ENCODE data around the gene ENAH. TPM values are rescaled to one million over a fixed set of nuclear protein-coding genes. Genes with fewer than 3 reads are reported as not detected.

Gene ENAH
- polyA plus RNA-seq, 1 experiment = 40.9 TPM

GRCh38 chr1:225587310-225587709 lies 65.6 kb downstream of the ENAH start:
- ChIA-PET CTCF (no interaction called here), POLR2A (no interaction called here)
- H3K4me3 ChIP-seq (ENCODE audit: low read depth, low read length) = no peak overlapping the region
- no peak for TF ChIP-seq CTCF (IDR thresholded peaks at IDR 0.05; ENCODE audit: insufficient read depth, low read depth, low read length)
- no peak for DNase-seq (ENCODE audit: low read depth)
- H3K36me3 ChIP-seq (ENCODE audit: control insufficient read depth, insufficient read depth, low read length) = no peaks in the 10 kb centered on the region
- H3K27me3 ChIP-seq (ENCODE audit: control insufficient read depth, insufficient read depth, low read length) = no peaks in the 10 kb centered on the region

GRCh38 chr1:225581186-225581585 lies 71.7 kb downstream of the ENAH start:
- no peak for DNase-seq (ENCODE audit: low read depth)
- ChIA-PET CTCF (interaction anchor here (1.0 to 2.2 kb wide), 3 partner anchors 8 to 26 kb away, joined by 4 to 12 read pairs (median 4); no protein-coding TSS in a partner anchor), POLR2A (no interaction called here)
- TF ChIP-seq CTCF (IDR thresholded peaks at IDR 0.05; ENCODE audit: insufficient read depth, low read depth, low read length) = no peak
- no peak overlapping the region for H3K4me3 ChIP-seq (ENCODE audit: low read depth, low read length)
- no peaks in the 10 kb centered on the region for H3K27me3 ChIP-seq (ENCODE audit: control insufficient read depth, insufficient read depth, low read length)
- H3K36me3 ChIP-seq (ENCODE audit: control insufficient read depth, insufficient read depth, low read length) = no peaks in the 10 kb centered on the region

- ChIA-PET CTCF (interaction anchor here (0.7 to 2.2 kb wide), 4 partner anchors 8 to 191 kb away, joined by 3 to 12 read pairs (median 4); no protein-coding TSS in a partner anchor), POLR2A (no interaction called here)
Measured at GRCh38 chr1:225580238-225581099, 72.5 kb downstream of the ENAH start.

GRCh38 chr1:225578251-225578977 lies 74.5 kb downstream of the ENAH start:
- no peak for TF ChIP-seq CTCF (IDR thresholded peaks at IDR 0.05; ENCODE audit: insufficient read depth, low read depth, low read length)
- POLR2A ChIA-PET = no interaction called here

More at GRCh38 chr1:225580238-225581099, 72.5 kb downstream of the ENAH start:
- Histone ChIP-seq H3K36me3 (ENCODE audit: control insufficient read depth, insufficient read depth, low read length) (no peaks in the 10 kb centered on the region), H3K4me3 (ENCODE audit: low read depth, low read length) (no peak overlapping the region), H3K27me3 (ENCODE audit: control insufficient read depth, insufficient read depth, low read length) (no peaks in the 10 kb centered on the region)
- no peak for TF ChIP-seq CTCF (IDR thresholded peaks at IDR 0.05; ENCODE audit: insufficient read depth, low read depth, low read length)
- no peak for DNase-seq (ENCODE audit: low read depth)

DNA sequence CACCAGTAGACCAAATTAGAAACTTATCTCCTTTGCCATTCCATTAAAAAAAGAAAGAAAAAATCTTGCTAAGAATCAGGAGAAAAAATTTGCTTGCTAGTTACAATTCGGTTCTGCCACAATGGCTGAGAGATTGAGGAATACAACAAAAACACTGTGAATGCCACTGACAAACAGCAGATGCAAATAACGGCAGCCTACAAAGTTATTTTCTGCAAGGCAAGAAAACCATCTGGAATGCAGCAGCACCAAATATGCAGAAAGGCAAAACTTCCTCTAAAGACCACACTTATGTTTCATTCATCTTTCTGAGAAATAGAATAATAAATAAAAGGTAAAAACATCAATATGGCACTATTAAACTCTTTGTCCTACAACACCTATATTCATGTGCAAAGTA lies 75.7 kb downstream of the ENAH start:
- Histone ChIP-seq H3K27me3 (ENCODE audit: control insufficient read depth, insufficient read depth, low read length) (no peaks in the 10 kb centered on the region), H3K4me3 (ENCODE audit: low read depth, low read length) (no peak overlapping the region), H3K36me3 (ENCODE audit: control insufficient read depth, insufficient read depth, low read length) (no peaks in the 10 kb centered on the region)
- TF ChIP-seq CTCF (IDR thresholded peaks at IDR 0.05; ENCODE audit: insufficient read depth, low read depth, low read length) = no peak
- CTCF ChIA-PET = no interaction called here
- no peak for DNase-seq (ENCODE audit: low read depth)
- POLR2A ChIA-PET = no interaction called here

More at GRCh38 chr1:225578251-225578977, 74.5 kb downstream of the ENAH start:
- CTCF ChIA-PET = no interaction called here
- H3K27me3 ChIP-seq (ENCODE audit: control insufficient read depth, insufficient read depth, low read length) = no peaks in the 10 kb centered on the region
- H3K36me3 ChIP-seq (ENCODE audit: control insufficient read depth, insufficient read depth, low read length) = no peaks in the 10 kb centered on the region
- H3K4me3 ChIP-seq (ENCODE audit: low read depth, low read length) = no peak overlapping the region
- no peak for DNase-seq (ENCODE audit: low read depth)

Measured in BJ (cell line).